ENCODE data around the gene RANBP9. TPM values are rescaled to one million over a fixed set of nuclear protein-coding genes. Genes with fewer than 3 reads are reported as not detected.

Gene RANBP9
- total RNA-seq, 6 experiments from 2014 or later: 14.1 to 17.9 (median 15.9) TPM

GRCh38 chr6:13710552-13711323 is 897 bp downstream of the RANBP9 start:
- intact Hi-C loops (cut with DNase I): no loop called here
- DNase-seq: peak; percentile 73 to 79 (median 78)
- ATAC-seq: peak; percentile 36 to 54 (median 46)
- no peaks in the 10 kb centered on the region for H3K27me3 ChIP-seq
- no peaks in the 10 kb centered on the region for H3K36me3 ChIP-seq
- H3K4me3 ChIP-seq: peak overlapping the region; percentile 71 to 81 (median 74)
- no peaks in the 10 kb centered on the region for H3K9me3 ChIP-seq
- WGBS (ENCODE audit: insufficient coverage, low coverage, low lambda C conversion rate, missing lambda C conversion rate): 1% methylated on average over 10 of the region's 73 CpGs
- peak overlapping the region; percentile 73 to 91 (median 77) for H3K27ac ChIP-seq
- H3K4me1 ChIP-seq: peaks cover 0 to 16% (median 2%) of the 10 kb centered on the region in 4 donors
- TF ChIP-seq POLR2A (IDR thresholded peaks at IDR 0.05) (no peak), CTCF (IDR thresholded peaks at IDR 0.05) (no peak)

- under 1% methylated on average over 10 of the region's 10 CpGs for WGBS (ENCODE audit: insufficient coverage, low coverage, low lambda C conversion rate, missing lambda C conversion rate)
- Histone ChIP-seq H3K4me1 (peaks cover 0 to 16% (median 2%) of the 10 kb centered on the region in 4 donors), H3K27me3 (no peaks in the 10 kb centered on the region), H3K36me3 (no peaks in the 10 kb centered on the region), H3K4me3 (peak overlapping the region; percentile 71 to 81 (median 74)), H3K27ac (peak overlapping the region; percentile 73 to 91 (median 77)), H3K9me3 (no peaks in the 10 kb centered on the region)
- DNase-seq (no peak), ATAC-seq (peak in 1 of 4 donors; percentile 2)
- TF ChIP-seq POLR2A (IDR thresholded peaks at IDR 0.05) (no peak), CTCF (IDR thresholded peaks at IDR 0.05) (no peak)
- intact Hi-C loops (cut with DNase I): no loop called here
Measured at GRCh38 chr6:13709689-13710551, 1.7 kb downstream of the RANBP9 start.

GRCh38 chr6:13708736-13709135 is 2.9 kb downstream of the RANBP9 start:
- Histone ChIP-seq H3K9me3 (no peaks in the 10 kb centered on the region), H3K36me3 (no peaks in the 10 kb centered on the region), H3K4me1 (peaks cover 0 to 16% (median 6%) of the 10 kb centered on the region in 4 donors), H3K4me3 (peak overlapping the region; percentile 71 to 81 (median 74)), H3K27ac (peak overlapping the region; percentile 14 to 91 (median 73)), H3K27me3 (no peaks in the 10 kb centered on the region)
- no peak for TF ChIP-seq POLR2A (IDR thresholded peaks at IDR 0.05)
- no peak for TF ChIP-seq CTCF (IDR thresholded peaks at IDR 0.05)
- no peak for ATAC-seq
- WGBS (ENCODE audit: insufficient coverage, low coverage, low lambda C conversion rate, missing lambda C conversion rate): 0% methylated on average over 5 of the region's 5 CpGs
- DNase-seq: no peak
- intact Hi-C loops (cut with DNase I): no loop called here

GRCh38 chr6:13703496-13703895 is 8.1 kb downstream of the RANBP9 start:
- Histone ChIP-seq H3K27ac (no peak overlapping the region), H3K9me3 (no peaks in the 10 kb centered on the region), H3K27me3 (no peaks in the 10 kb centered on the region), H3K4me1 (peaks cover 0 to 19% (median 5%) of the 10 kb centered on the region in 4 donors), H3K4me3 (no peak overlapping the region), H3K36me3 (no peaks in the 10 kb centered on the region)
- intact Hi-C loops (cut with DNase I): no loop called here
- TF ChIP-seq POLR2A (IDR thresholded peaks at IDR 0.05): no peak
- TF ChIP-seq CTCF (IDR thresholded peaks at IDR 0.05): no peak
- no peak for ATAC-seq
- DNase-seq: no peak

Data from right lobe of liver (tissue), 6 donors.